ENCODE data around the gene NR5A2.

GRCh38 chr1:200042552-200043335, 15.2 kb downstream of the NR5A2 start:
- TF ChIP-seq CTCF (conservative IDR thresholded peaks at IDR 0.05 in 1 of 2, IDR thresholded peaks at IDR 0.05 in 1 of 2; ENCODE audit: extremely low read depth in 1 of 2, insufficient read depth in 1 of 2, low read depth in 1 of 2, low read length in 2 of 2): no peak
- peak; percentile 68 for TF ChIP-seq EZH2 (IDR thresholded peaks at IDR 0.05; ENCODE audit: borderline replicate concordance, low read length)

Data from mammary epithelial cell (primary cell).